Upper lobe of left lung (tissue), 6 donors: ENCODE data around the gene MCEMP1. TPM values are rescaled to one million over a fixed set of nuclear protein-coding genes. Genes with fewer than 3 reads are reported as not detected.

Experiments used
- ATAC-seq, 2 donors: fragments of 200-7000 bp; cut with Tn5 transposase; one replicate each; pipeline ENCODE4 v1.9.1; 2022; ENCODE audit warnings: mild to moderate bottlenecking in 2 of 2, moderate library complexity in 2 of 2; ENCODE audit not compliant: low FRiP score in 2 of 2
- DNase-seq, 2 donors: peaks; one replicate each; pipeline ENCODE4 v3.0.0-alpha.2; 2019 to 2020
- H3K27ac ChIP-seq, 4 donors: fragments of 200-600 bp; sonication (generic); one replicate each; pipeline ENCODE4 v1.5.1; 2016 to 2019
- H3K27me3 ChIP-seq, 4 donors: fragments of 200-600 bp; sonication (generic); one replicate each; pipeline ENCODE4 v1.5.1; 2017 to 2019
- H3K36me3 ChIP-seq, 4 donors: fragments of 200-600 bp; sonication (generic); one replicate each; pipeline ENCODE4 v1.5.1; 2016 to 2019
- H3K4me1 ChIP-seq, 4 donors: fragments of 200-600 bp; sonication (generic); one replicate each; pipeline ENCODE4 v1.5.1; 2018 to 2019
- H3K4me3 ChIP-seq, 4 donors: fragments of 200-600 bp; sonication (generic); one replicate each; pipeline ENCODE4 v1.5.1; 2017 to 2019; ENCODE audit warnings: mild to moderate bottlenecking in 2 of 4, moderate library complexity in 1 of 4
- H3K9me3 ChIP-seq, 4 donors: fragments of 200-600 bp; sonication (generic); one replicate each; pipeline ENCODE4 v1.5.1; 2018 to 2019
- EP300 ChIP-seq, 4 donors: sonication (generic); formaldehyde crosslinking; IDR thresholded peaks; one replicate each; pipeline ENCODE4 v1.5.1; 2017; ENCODE audit warnings: antibody characterized with exemption in 4 of 4, control low read depth in 2 of 4
- POLR2A ChIP-seq, 4 donors: fragments of 450-650 bp; IDR thresholded peaks; one replicate each; pipeline ENCODE4 v1.5.1; 2016 to 2017; ENCODE audit warnings: antibody characterized with exemption in 4 of 4, mild to moderate bottlenecking in 2 of 4
- POLR2AphosphoS5 ChIP-seq, 2 donors: sonication (generic); formaldehyde crosslinking; IDR thresholded peaks; one replicate each; pipeline ENCODE4 v1.5.1; 2017; ENCODE audit warnings: antibody characterized with exemption in 2 of 2
- WGBS, 2 donors: methylation state at CpG; one replicate each; pipeline ENCODE4 v1.1.5; 2017 to 2018; 5-methylcytosine and 5-hydroxymethylcytosine counted together
- total RNA-seq, 6 donors: library from RNA; depleted of rRNA in 4 of 6; stranded (reverse); fragments of >200 nt in 4 of 6; gene quantifications; one replicate each; pipeline versions ENCODE4 v1.1.0 to v1.2.1, GENCODE V29; 2016 to 2021
- TF ChIP-seq, protein P1 (sequence below), 6 experiments: fragments of 450-650 bp in 4 of 6; fragments of 200-600 bp in 2 of 6; sonication (generic) in 2 of 6; IDR thresholded peaks; one replicate each; pipeline ENCODE4 v1.5.1; 2016 to 2019; ENCODE audit warnings: antibody characterized with exemption in 6 of 6
- donor health status: DM: no; HTN: no; CAD: no; lungs with moderate emphysema.
- donor health status: DM: no; HTN: yes; CAD: no; lungs with severe emphysema.

Gene MCEMP1
- total RNA-seq, 6 donors from 2014 or later: 9.4 to 160 (median 36.6) TPM

DNA sequence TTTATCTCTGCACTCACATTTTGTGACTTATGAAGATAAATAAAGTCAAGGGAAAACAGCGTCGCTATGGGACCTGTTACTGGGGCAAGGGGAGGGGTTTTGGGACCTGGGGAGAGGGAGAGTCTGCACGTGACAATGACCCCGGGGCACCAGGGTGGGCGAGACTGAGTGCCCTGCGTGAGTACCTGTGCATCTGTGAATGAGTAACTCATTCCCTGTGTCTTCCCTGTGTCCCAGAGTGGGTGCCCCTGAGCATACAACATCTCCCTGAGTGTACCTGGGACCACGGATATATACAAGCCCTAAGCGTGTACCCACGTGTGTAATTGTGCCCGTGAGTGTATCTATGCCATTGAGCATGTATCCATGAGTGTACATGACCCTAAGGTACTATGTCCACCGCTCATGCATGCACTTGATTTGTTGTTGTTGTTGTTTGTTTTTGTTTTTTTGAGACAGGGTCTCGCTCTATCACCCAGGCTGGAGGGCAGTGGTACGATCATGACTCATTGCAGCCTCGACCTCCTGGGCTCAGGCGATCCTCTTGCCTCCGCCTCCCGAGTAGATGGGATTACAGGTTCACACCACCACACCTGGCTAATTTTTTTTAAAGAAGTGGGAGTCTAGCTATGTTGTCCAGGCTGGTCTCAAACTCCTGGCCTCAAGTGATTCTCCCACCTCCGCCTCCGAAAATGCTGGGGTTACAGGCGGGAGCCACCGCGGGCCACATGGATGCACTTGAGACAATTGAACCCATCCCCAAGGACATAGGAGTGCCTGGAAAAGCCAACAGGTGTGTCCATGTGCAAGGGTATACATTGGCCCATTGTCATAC is 3.1 kb downstream of the MCEMP1 start:
- ATAC-seq: no peak
- Histone ChIP-seq H3K36me3 (peaks cover 0 to 28% (median 19%) of the 10 kb centered on the region in 4 donors), H3K4me3 (peak overlapping the region; percentile 72 to 98 (median 90)), H3K9me3 (no peaks in the 10 kb centered on the region), H3K27me3 (no peaks in the 10 kb centered on the region), H3K27ac (peak overlapping the region; percentile 88 to 97 (median 90)), H3K4me1 (peaks cover 12 to 39% (median 27%) of the 10 kb centered on the region in 4 donors)
- DNase-seq: no peak
- 61 to 68% methylated on average over 17 of the region's 22 CpGs for WGBS, 2 donors
- TF ChIP-seq, protein P1, sequence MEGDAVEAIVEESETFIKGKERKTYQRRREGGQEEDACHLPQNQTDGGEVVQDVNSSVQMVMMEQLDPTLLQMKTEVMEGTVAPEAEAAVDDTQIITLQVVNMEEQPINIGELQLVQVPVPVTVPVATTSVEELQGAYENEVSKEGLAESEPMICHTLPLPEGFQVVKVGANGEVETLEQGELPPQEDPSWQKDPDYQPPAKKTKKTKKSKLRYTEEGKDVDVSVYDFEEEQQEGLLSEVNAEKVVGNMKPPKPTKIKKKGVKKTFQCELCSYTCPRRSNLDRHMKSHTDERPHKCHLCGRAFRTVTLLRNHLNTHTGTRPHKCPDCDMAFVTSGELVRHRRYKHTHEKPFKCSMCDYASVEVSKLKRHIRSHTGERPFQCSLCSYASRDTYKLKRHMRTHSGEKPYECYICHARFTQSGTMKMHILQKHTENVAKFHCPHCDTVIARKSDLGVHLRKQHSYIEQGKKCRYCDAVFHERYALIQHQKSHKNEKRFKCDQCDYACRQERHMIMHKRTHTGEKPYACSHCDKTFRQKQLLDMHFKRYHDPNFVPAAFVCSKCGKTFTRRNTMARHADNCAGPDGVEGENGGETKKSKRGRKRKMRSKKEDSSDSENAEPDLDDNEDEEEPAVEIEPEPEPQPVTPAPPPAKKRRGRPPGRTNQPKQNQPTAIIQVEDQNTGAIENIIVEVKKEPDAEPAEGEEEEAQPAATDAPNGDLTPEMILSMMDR (IDR thresholded peaks at IDR 0.05): no peak
- TF ChIP-seq EP300 (IDR thresholded peaks at IDR 0.05): no peak
- no peak for TF ChIP-seq POLR2AphosphoS5 (IDR thresholded peaks at IDR 0.05)
- no peak for TF ChIP-seq POLR2A (IDR thresholded peaks at IDR 0.05)

- no peaks in the 10 kb centered on the region for H3K27me3 ChIP-seq
- peak within 1 kb of the TSS; percentile 88 to 97 (median 90) for H3K27ac ChIP-seq
- no peaks in the 10 kb centered on the region for H3K9me3 ChIP-seq
- H3K4me1 ChIP-seq: peaks cover 12 to 39% (median 27%) of the 10 kb centered on the region in 4 donors
- H3K4me3 ChIP-seq: peak within 1 kb of the TSS; percentile 72 to 98 (median 90)
- 0 to 1% methylated on average over 7 to 48 of the region's 79 CpGs for WGBS, 2 donors
- H3K36me3 ChIP-seq: peaks cover 0 to 33% (median 21%) of the 10 kb centered on the region in 4 donors
- peak; percentile 90 to 98 for DNase-seq
- TF ChIP-seq POLR2A (IDR thresholded peaks at IDR 0.05) (peak in 1 of 4 donors; percentile 76), POLR2AphosphoS5 (IDR thresholded peaks at IDR 0.05) (peak; percentile 67 to 83), EP300 (IDR thresholded peaks at IDR 0.05) (peak in 1 of 4 donors; percentile 33)
- TF ChIP-seq, protein P1 (IDR thresholded peaks at IDR 0.05): peak; percentile 97 to 100 (median 100)
- peak; percentile 90 to 95 for ATAC-seq
These were observed 3.9 kb downstream of the MCEMP1 start, which contains the start of gene TRAPPC5 for GRCh38 chr19:7680606-7681339. Gene TRAPPC5 (plus strand): TSS chr19:7680833. CDS start chr19:7682254, 1,421 bp downstream.

DNA sequence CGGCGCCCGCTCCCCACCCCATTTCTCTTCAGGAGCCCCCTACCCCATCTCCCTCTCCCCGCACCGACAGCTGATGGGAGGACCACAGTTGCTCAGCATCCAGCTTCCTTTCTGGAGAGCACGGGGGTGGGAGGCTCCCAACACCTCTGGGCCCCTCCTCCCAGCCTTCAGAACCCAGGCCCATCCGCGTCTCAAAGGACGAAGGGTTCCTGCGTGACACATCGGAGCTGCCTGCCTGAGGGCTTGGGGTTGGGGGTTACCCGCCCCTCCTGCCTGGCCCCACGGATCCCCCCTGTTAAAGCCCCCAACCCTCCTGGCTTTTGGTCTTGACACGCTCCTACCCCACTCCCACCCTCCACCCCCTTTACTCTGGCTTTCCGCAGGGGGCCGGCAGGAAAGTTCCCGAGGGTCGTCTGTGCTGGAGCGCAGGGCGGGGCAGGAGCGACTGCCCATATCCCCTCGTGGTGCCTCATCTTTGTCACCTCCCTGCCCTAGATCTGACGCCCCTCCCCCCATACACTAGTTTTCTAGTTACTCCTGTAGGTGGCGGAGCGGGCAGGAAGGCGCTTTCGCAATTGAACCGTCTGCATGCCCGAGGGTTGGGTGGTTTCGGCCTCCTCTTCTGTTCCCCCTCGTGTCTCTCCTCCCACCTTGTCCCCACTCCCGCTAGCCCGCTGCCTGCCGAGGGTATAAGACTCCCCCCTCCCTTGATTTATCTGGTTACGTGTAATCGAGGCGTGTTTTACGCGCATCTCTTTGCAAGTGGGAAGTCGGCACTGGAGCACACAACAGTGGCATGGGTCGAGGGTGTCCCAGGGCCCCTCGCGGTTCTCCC is 4.7 kb downstream of the MCEMP1 start:
- TF ChIP-seq POLR2AphosphoS5 (IDR thresholded peaks at IDR 0.05) (peak in 1 of 2 donors; percentile 23), POLR2A (IDR thresholded peaks at IDR 0.05) (no peak), EP300 (IDR thresholded peaks at IDR 0.05) (no peak)
- TF ChIP-seq, protein P1 (IDR thresholded peaks at IDR 0.05): peak; percentile 42 to 79 (median 61)
- H3K4me3 ChIP-seq: peak overlapping the region; percentile 72 to 98 (median 90)
- no peaks in the 10 kb centered on the region for H3K9me3 ChIP-seq
- H3K27me3 ChIP-seq: no peaks in the 10 kb centered on the region
- H3K27ac ChIP-seq: peak overlapping the region; percentile 88 to 97 (median 90)
- H3K36me3 ChIP-seq: peaks cover 0 to 33% (median 21%) of the 10 kb centered on the region in 4 donors
- peaks cover 12 to 32% (median 24%) of the 10 kb centered on the region in 4 donors for H3K4me1 ChIP-seq
- DNase-seq (peak; percentile 79 to 92), ATAC-seq (peak; percentile 73 to 78)
- 5 to 6% methylated on average over 34 to 37 of the region's 43 CpGs for WGBS, 2 donors

GRCh38 chr19:7682175-7682855 is 5.4 kb downstream of the MCEMP1 start:
- no peaks in the 10 kb centered on the region for H3K9me3 ChIP-seq
- DNase-seq (peak in 1 of 2 donors; percentile 88), ATAC-seq (no peak)
- peaks cover 0 to 33% (median 21%) of the 10 kb centered on the region in 4 donors for H3K36me3 ChIP-seq
- peak overlapping the region in 3 of 4 donors; percentile 88 to 97 (median 92) for H3K27ac ChIP-seq
- H3K4me1 ChIP-seq: peaks cover 12 to 31% (median 21%) of the 10 kb centered on the region in 4 donors
- H3K4me3 ChIP-seq: peak overlapping the region in 3 of 4 donors; percentile 72 to 98 (median 91)
- TF ChIP-seq, protein P1 (IDR thresholded peaks at IDR 0.05): peak in 1 of 6 experiments; percentile 49
- TF ChIP-seq POLR2AphosphoS5 (IDR thresholded peaks at IDR 0.05): no peak
- TF ChIP-seq EP300 (IDR thresholded peaks at IDR 0.05): no peak
- no peak for TF ChIP-seq POLR2A (IDR thresholded peaks at IDR 0.05)
- 90 to 91% methylated on average over 62 to 74 of the region's 74 CpGs for WGBS, 2 donors
- no peaks in the 10 kb centered on the region for H3K27me3 ChIP-seq
